Activated CD8-positive, alpha-beta T cell treated with anti-CD3 and anti-CD28 coated beads, Interleukin-2, amount 10 ng/mL, durations not matched to agents 7 days and 5 days (primary cell): ENCODE data around the gene EPB41L2. TPM values are rescaled to one million over a fixed set of nuclear protein-coding genes. Genes with fewer than 3 reads are reported as not detected.

ENCODE experiments used
- ATAC-seq: fragments of 150-1000 bp; cut with Tn5 transposase; one replicate; pipeline ENCODE4 v1.10.0; 2021; ENCODE audit warnings: moderate library complexity
- CTCF ChIA-PET: fragments of 350-600 bp; sonication (Branson Sonifier 250); formaldehyde crosslinking; loops from one replicate; lab custom pipeline; 2021; ENCODE audit warnings: antibody characterized with exemption; lab: Charles Lee
- POLR2A ChIA-PET: fragments of 350-600 bp; sonication (Branson Sonifier 250); formaldehyde crosslinking; loops from one replicate; lab custom pipeline; 2021; ENCODE audit warnings: antibody characterized with exemption; lab: Charles Lee
- DNase-seq: peaks from one replicate; pipeline ENCODE4 v3.0.0-alpha.2; 2020
- H3K27ac Mint-ChIP-seq: one replicate; pipeline ENCODE4 v1.8.0; 2021; ENCODE audit warnings: mild to moderate bottlenecking, mixed read lengths
- H3K27me3 Mint-ChIP-seq: one replicate; pipeline ENCODE4 v1.8.0; 2021; ENCODE audit warnings: low read depth, mixed read lengths
- H3K36me3 Mint-ChIP-seq: one replicate; pipeline ENCODE4 v1.8.0; 2021; ENCODE audit warnings: low read depth, mixed read lengths
- H3K4me1 Mint-ChIP-seq: one replicate; pipeline ENCODE4 v1.8.0; 2021; ENCODE audit warnings: low read depth, mixed read lengths
- H3K4me3 Mint-ChIP-seq: one replicate; pipeline ENCODE4 v1.8.0; 2021; ENCODE audit warnings: mild to moderate bottlenecking, mixed read lengths
- H3K9me3 Mint-ChIP-seq: one replicate; pipeline ENCODE4 v1.8.0; 2022; ENCODE audit warnings: mixed read lengths; ENCODE audit not compliant: insufficient read depth
- total RNA-seq, 2 experiments: library from RNA; stranded (reverse); gene quantifications; one replicate each; pipeline ENCODE4 v1.2.3, GENCODE V29; 2021

EPB41L2 gene
- total RNA-seq, 2 experiments from 2014 or later: 18.0 to 23.6 TPM

- no peaks in the 10 kb centered on the region for H3K4me1 Mint-ChIP-seq
- POLR2A ChIA-PET: no interaction called here
- DNase-seq: no peak
- ATAC-seq: no peak
- H3K27me3 Mint-ChIP-seq: no peaks in the 10 kb centered on the region
- no peaks in the 10 kb centered on the region for H3K36me3 Mint-ChIP-seq
- CTCF ChIA-PET: no interaction called here
- no peak overlapping the region for H3K4me3 Mint-ChIP-seq
- no peaks in the 10 kb centered on the region for H3K9me3 Mint-ChIP-seq
- no peak overlapping the region for H3K27ac Mint-ChIP-seq
Measured at GRCh38 chr6:131029626-131030297, 33.3 kb downstream of the EPB41L2 start.

GRCh38 chr6:131027326-131027725, 35.7 kb downstream of the EPB41L2 start:
- no peaks in the 10 kb centered on the region for H3K27me3 Mint-ChIP-seq
- no peaks in the 10 kb centered on the region for H3K4me1 Mint-ChIP-seq
- no peak overlapping the region for H3K4me3 Mint-ChIP-seq
- no peak overlapping the region for H3K27ac Mint-ChIP-seq
- DNase-seq (no peak), ATAC-seq (no peak)
- POLR2A ChIA-PET: no interaction called here
- CTCF ChIA-PET: no interaction called here
- H3K36me3 Mint-ChIP-seq: no peaks in the 10 kb centered on the region
- H3K9me3 Mint-ChIP-seq: no peaks in the 10 kb centered on the region

- H3K27me3 Mint-ChIP-seq: no peaks in the 10 kb centered on the region
- H3K4me1 Mint-ChIP-seq: no peaks in the 10 kb centered on the region
- no peak for DNase-seq
- ATAC-seq: no peak
- no peak overlapping the region for H3K4me3 Mint-ChIP-seq
- no peak overlapping the region for H3K27ac Mint-ChIP-seq
- H3K36me3 Mint-ChIP-seq: no peaks in the 10 kb centered on the region
- ChIA-PET POLR2A (no interaction called here), CTCF (no interaction called here)
- H3K9me3 Mint-ChIP-seq: no peaks in the 10 kb centered on the region
Measured at GRCh38 chr6:131026243-131026642, 36.8 kb downstream of the EPB41L2 start.

- ChIA-PET CTCF (interaction anchor here (0.6 kb wide), 1 partner anchor 288 kb away, joined by 3 read pairs; no protein-coding TSS in a partner anchor), POLR2A (no interaction called here)
- Mint-ChIP-seq H3K27ac (no peak overlapping the region), H3K27me3 (no peaks in the 10 kb centered on the region), H3K9me3 (no peaks in the 10 kb centered on the region), H3K4me3 (no peak overlapping the region), H3K36me3 (no peaks in the 10 kb centered on the region), H3K4me1 (no peaks in the 10 kb centered on the region)
- ATAC-seq (no peak), DNase-seq (no peak)
Measured at GRCh38 chr6:131024565-131024964, 38.5 kb downstream of the EPB41L2 start.

- ATAC-seq: no peak
- ChIA-PET CTCF (no interaction called here), POLR2A (no interaction called here)
- Mint-ChIP-seq H3K27me3 (no peaks in the 10 kb centered on the region), H3K4me1 (no peaks in the 10 kb centered on the region), H3K4me3 (no peak overlapping the region), H3K36me3 (no peaks in the 10 kb centered on the region), H3K27ac (no peak overlapping the region), H3K9me3 (no peaks in the 10 kb centered on the region)
- no peak for DNase-seq
Measured at GRCh38 chr6:131023834-131024504, 39.1 kb downstream of the EPB41L2 start.

GRCh38 chr6:131022691-131023090, 40.4 kb downstream of the EPB41L2 start:
- Mint-ChIP-seq H3K27ac (no peak overlapping the region), H3K4me1 (no peaks in the 10 kb centered on the region), H3K36me3 (no peaks in the 10 kb centered on the region), H3K4me3 (no peak overlapping the region), H3K27me3 (no peaks in the 10 kb centered on the region), H3K9me3 (no peaks in the 10 kb centered on the region)
- CTCF ChIA-PET: no interaction called here
- DNase-seq (no peak), ATAC-seq (no peak)
- POLR2A ChIA-PET: no interaction called here

- Mint-ChIP-seq H3K36me3 (no peaks in the 10 kb centered on the region), H3K4me1 (no peaks in the 10 kb centered on the region), H3K9me3 (no peaks in the 10 kb centered on the region), H3K27ac (no peak overlapping the region), H3K4me3 (no peak overlapping the region), H3K27me3 (no peaks in the 10 kb centered on the region)
- ATAC-seq: no peak
- ChIA-PET CTCF (no interaction called here), POLR2A (no interaction called here)
- DNase-seq: no peak
Measured at GRCh38 chr6:131017962-131018361, 45.1 kb downstream of the EPB41L2 start.

- ChIA-PET POLR2A (interaction anchor here (0.6 kb wide), 1 partner anchor 472 kb away, joined by 3 read pairs; no protein-coding TSS in a partner anchor), CTCF (interaction anchor here (1.6 kb wide), 1 partner anchor 184 kb away, joined by 3 read pairs; no protein-coding TSS in a partner anchor)
- no peaks in the 10 kb centered on the region for H3K27me3 Mint-ChIP-seq
- ATAC-seq (no peak), DNase-seq (no peak)
- H3K27ac Mint-ChIP-seq: no peak overlapping the region
- H3K4me1 Mint-ChIP-seq: no peaks in the 10 kb centered on the region
- no peaks in the 10 kb centered on the region for H3K9me3 Mint-ChIP-seq
- H3K4me3 Mint-ChIP-seq: no peak overlapping the region
- H3K36me3 Mint-ChIP-seq: no peaks in the 10 kb centered on the region
Measured at GRCh38 chr6:131015630-131016263, 47.3 kb downstream of the EPB41L2 start.

- Mint-ChIP-seq H3K27ac (no peak overlapping the region), H3K9me3 (no peaks in the 10 kb centered on the region), H3K36me3 (no peaks in the 10 kb centered on the region), H3K4me3 (no peak overlapping the region), H3K4me1 (no peaks in the 10 kb centered on the region), H3K27me3 (no peaks in the 10 kb centered on the region)
- POLR2A ChIA-PET: no interaction called here
- ATAC-seq (no peak), DNase-seq (no peak)
- CTCF ChIA-PET: no interaction called here
Measured at GRCh38 chr6:131015025-131015591, 47.9 kb downstream of the EPB41L2 start.

GRCh38 chr6:131014080-131014776, 48.8 kb downstream of the EPB41L2 start:
- CTCF ChIA-PET: interaction anchor here (0.6 to 1.2 kb wide), 2 partner anchors 47 to 1225 kb away, joined by 3 read pairs; no protein-coding TSS in a partner anchor

GRCh38 chr6:131013495-131013894, 49.5 kb downstream of the EPB41L2 start:
- no peak for DNase-seq
- H3K4me3 Mint-ChIP-seq: no peak overlapping the region
- H3K27ac Mint-ChIP-seq: no peak overlapping the region
- peaks cover 3% of the 10 kb centered on the region for H3K36me3 Mint-ChIP-seq
- H3K9me3 Mint-ChIP-seq: peaks cover 13% of the 10 kb centered on the region
- no peak for ATAC-seq
- H3K27me3 Mint-ChIP-seq: no peaks in the 10 kb centered on the region
- no peaks in the 10 kb centered on the region for H3K4me1 Mint-ChIP-seq
- ChIA-PET CTCF (interaction anchor here (1.2 kb wide), 1 partner anchor 48 kb away, joined by 3 read pairs; no protein-coding TSS in a partner anchor), POLR2A (no interaction called here)

More at GRCh38 chr6:131014080-131014776, 48.8 kb downstream of the EPB41L2 start:
- Mint-ChIP-seq H3K27ac (no peak overlapping the region), H3K4me1 (no peaks in the 10 kb centered on the region), H3K4me3 (no peak overlapping the region), H3K36me3 (no peaks in the 10 kb centered on the region), H3K27me3 (no peaks in the 10 kb centered on the region), H3K9me3 (peaks cover 8% of the 10 kb centered on the region)
- DNase-seq (no peak), ATAC-seq (no peak)
- POLR2A ChIA-PET: no interaction called here
